Activated CD4-positive, alpha-beta T cell treated with anti-CD3 and anti-CD28 coated beads, Interleukin-2, amount 50 U/mL, for 24 hours (primary cell): ENCODE data around the gene TRPC4AP.

Source experiments
- DNase-seq, 2 donors: peaks; one replicate each; pipeline ENCODE4 v3.0.0-alpha.2; 2020; ENCODE audit warnings: low read depth in 1 of 2, low spot score in 1 of 2

The TRPC4AP gene

DNA sequence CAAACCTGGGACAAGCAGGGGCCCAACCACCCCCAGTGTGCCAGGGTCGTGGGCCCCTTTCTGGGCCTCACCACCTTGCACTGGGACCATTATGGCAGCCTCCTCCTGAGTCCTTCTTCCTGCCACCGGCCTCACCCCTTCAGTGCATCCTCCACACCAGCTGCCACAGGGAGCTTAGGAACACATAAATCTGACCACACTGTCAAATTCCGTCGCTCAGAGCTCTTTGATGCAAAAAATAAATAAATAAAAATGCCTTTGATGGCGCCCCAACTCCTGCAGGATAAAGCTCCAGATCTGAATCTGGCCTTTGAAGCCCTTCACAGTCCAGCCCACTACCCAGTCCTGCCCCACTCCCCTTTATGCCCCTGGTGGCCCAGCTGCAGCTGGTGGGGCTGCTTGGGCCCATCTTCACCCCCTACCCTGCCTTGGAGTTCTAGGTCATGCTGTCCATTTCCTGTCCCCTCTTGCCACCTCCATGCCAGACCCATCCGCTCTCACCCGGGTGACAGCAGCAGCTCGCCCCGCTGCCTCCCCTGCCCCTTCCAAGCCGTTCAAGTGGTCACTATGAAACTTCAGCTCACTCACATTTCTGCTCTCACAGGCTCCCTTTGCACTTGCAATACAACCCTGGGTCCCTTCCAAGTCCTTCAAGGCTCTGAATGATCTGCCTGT, 120.9 kb downstream of the TRPC4AP start:
- no peak for DNase-seq

DNA sequence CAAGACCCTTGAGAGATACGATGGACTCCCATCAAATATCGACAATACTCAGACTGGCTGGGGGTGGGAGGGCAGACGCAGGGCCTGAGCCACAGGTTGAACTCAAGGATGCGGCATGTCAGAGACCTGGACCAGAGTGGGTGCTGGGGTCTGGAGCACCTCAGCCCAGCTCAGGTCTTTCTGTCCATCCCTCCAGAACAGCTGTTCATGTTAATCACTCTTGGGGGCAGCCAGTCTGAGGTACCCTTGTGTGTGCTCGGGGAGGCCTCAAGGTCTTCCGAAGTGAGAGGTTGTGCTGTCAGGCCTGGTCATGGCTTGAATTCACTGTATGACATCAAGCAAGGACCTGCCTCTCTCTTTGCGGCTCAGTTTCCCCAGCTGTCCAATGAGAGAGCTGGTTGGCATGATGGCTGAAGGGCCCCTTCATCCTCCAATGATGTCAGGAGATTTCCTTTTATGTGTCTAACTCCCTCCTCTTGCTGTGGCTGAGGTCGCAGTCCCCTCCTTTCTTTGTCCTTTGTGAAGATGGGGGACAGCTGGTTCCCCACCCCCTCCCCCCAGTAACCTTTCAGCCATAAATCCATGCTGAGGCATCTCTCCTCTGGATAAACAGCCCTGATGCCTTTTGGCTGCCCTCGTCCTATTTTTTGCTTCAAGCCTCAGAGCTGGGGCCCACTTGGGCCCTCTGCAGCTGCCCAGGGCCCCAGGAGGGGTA, 121.6 kb downstream of the TRPC4AP start:
- DNase-seq = no peak

DNA sequence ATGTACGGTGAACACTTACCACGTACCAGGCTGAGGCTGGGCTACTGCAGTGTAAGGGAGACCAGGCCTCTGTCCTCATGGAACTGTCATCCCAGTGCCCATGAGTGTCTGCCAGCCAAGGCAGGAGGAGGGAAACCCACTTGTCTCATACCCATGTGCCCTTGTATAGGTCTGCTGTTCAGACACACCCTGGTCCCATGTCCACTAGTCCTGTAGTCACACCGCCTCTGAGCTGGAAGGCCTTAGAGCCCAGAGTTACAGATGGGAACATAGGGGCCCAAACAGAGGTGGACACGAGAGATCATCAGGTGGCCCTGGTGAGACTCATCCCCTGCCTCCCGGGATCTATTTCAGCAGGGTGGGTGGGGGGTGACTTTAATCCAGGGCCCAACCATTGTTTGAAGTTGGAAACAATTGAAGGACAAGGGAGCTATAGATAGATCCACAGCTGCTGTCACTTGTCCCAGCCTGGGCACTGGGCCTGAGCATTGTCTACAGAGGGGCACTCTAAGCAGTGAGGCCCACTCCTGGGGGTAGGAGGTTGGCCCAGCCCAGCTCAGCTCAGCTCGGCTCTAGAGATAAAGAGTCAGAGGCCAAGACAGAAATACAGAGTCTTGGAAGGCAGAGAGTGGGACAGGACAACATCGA, 122.3 kb downstream of the TRPC4AP start:
- DNase-seq = no peak

DNA sequence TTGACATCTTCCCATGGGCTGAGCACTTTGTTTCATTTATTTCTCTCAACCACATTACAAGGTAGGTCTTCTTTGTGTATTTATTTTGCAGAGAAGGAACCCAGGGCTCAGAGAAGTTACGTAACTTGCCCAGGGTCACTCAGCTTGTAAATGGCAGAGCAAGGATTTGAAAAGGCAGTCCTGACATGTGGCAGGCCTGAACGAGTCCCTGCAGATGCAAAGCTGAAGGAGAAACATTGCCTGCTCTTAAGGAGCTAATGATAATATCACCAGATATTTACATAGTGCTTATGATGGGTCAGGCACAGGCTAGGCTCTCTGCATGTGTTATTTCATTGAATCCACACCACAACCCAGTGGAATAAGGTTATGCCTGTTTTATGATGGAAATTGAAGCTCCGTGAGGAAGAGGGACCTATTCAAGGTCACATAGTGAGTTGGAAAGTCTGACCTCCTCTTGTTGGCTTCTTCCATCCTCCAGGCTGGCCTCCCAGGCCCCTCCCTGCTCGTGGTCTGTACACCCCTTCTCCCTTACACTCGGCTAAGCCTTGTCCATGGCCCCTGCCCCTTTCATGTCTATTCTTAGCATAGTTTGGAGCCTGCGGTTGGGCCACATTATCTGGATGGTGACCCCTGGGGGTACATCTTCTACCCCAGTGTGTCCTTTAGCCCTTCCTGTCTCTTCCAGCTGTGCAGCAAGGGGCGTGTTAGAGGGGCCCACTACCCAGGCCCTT, 124.4 kb downstream of the TRPC4AP start:
- no peak for DNase-seq

DNA sequence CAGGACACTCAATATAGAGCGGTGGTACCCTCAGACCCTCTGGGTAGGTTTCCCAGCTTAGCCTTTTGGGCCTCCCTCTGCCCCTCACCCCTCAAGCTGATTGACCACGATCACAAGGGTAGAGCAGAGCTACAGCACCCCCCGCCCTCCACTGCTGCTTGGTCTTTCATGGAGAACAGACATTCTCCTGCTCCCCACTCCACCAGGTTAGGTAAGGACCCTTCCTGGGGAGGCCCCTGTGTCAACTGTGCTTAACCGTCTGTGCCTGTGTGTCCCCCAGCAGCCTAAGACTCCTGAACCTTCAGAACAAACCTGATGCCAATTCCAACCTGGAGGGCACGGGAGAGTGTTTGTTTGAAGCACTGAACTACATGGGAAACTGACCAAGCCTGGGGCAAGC, 125.2 kb downstream of the TRPC4AP start:
- no peak for DNase-seq

DNA sequence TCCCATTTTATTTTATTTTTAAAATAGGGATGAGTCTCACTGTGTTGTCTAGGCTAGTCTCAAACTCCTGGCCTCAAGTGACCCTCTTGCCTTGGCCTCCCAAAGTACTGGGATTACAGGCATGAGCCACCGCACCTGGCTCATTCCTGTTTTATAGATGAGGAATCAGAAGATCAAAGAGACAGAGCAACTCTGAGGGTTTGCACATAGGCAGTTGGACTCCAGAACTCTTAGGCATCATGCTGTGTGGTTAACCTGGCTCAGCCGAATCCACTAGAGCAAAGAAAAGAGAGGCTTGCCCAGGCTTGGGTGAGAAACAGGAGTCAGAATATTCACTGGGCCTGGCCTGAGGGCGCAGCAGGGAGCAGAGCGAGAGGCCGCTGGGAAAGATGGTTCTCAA, 127.6 kb downstream of the TRPC4AP start:
- DNase-seq = no peak

GRCh38 chr20:34964486-34964885, 128.1 kb downstream of the TRPC4AP start:
- DNase-seq = no peak

DNA sequence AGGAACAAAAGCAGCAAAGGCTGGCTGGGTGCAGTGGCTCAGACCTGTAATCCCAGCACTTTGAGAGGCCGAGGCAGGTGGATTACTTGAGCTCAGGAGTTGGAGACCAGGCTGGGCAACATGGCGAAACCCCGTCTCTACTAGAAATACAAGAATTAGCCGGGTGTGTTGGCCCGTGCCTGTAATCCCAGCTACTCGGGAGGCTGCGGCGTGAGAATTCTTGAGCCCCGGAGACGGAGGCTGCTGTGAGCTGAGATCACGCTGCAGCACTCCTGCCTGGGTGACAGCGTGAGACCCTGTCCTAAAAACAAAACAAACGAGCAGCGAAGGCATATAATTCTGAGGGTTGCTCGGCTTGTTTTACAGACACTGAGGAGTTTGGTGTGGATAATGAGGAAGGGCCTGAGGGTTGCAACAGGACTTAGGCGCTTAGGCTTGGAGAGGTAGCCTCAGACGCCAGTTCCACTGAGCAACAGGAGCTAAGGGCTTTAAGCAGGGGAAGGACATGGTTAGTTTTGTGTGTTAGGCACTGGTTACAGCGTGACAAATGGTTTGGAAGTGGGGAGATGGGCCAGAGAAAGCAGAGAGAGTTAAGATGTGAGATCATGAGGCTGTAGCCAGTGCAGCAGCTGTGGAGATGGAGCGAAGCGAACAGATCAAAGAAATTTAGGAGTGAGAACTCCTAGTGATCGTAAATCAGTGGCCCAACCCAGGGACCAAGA, 135.7 kb downstream of the TRPC4AP start:
- no peak for DNase-seq

GRCh38 chr20:34956041-34956458, 136.6 kb downstream of the TRPC4AP start:
- DNase-seq = no peak

DNA sequence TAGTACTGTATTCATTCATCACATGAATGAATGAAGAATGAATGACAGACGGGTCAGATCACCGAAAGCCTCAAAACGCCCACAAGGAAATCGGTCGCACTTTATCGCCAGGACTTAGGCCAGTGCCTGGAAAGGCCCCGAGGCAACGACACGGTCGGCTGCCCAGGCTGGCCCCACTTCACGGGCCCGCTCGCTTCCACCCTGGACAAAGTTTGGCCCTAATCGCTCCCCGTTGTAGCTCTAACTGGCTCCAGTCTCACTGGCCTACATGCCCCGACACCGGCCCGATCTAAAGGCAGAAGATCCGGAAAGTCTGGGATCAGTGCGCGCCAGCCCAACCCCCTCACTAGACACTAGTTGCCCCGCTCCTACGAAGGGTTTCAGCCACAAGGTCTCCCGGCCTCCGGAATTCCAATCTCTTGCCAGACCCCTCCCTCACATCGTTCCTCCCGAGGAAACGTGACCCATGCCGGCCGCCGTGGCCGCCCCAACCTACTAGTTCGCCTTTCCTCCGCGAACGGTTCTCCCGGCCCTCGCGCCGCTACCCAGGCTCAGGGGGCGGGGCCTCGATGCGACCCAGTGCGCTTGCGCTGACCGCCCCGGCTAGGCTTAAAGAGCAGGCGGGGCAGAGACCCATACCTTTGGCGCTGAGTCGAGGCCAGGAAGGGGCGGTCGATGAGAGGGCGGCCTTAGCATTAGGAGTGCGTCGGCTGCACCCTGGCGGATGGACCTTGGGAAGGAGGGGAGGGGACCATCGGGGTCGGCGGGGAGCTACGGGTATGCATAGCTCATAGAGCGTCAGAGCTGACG, 137.2 kb downstream of the TRPC4AP start, which contains the start of the genes GSS and MYH7B:
Gene GSS (minus strand): TSS at position 576 of the 810 bp plus-strand sequence. CDS start 3,954 bp downstream, outside the sequence.
Gene MYH7B (plus strand): TSS at position 638 of the 810 bp plus-strand sequence. CDS start 22,138 bp downstream, outside the sequence.
- peak; percentile 94 to 98 for DNase-seq

DNA sequence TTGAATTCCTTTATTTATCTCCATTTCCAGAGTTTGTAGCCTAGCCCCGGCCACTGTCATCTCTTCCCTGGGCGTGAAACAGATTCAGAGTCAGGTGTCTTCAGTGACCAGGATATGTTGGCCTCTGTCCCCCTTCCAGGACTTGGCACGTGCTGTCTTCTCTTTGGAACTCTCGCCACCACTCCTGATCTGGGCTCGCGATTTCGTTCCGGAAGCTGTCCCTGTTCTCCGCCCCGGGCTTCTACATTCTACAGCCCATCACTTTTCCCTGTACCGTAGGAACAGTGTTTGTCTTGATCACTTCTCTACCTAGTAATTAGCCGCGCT, 137.7 kb downstream of the TRPC4AP start:
- DNase-seq = peak in 1 of 2 donors; percentile 4

GRCh38 chr20:34953960-34954359, 138.6 kb downstream of the TRPC4AP start:
- no peak for DNase-seq

DNA sequence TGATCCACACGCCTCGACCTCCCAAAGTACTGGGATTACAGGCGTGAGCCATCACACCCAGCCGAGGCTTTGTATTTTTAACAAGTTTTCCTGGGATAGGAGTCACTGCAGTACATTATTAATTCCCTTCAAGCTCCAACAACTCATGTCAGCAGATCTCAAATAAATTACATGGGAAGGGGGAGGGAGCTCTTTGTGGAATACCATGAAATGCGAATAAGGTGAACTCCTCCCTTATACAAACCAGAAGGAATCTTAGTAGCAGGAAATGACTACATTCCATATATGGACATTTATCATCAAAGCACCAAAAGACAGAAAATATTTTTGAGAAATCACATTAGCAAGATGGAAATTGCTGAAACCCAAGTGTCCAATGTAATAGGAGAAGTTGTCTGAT, 139.9 kb downstream of the TRPC4AP start:
- no peak for DNase-seq
